Adrenal gland (tissue), 12 donors: Measurements from ENCODE around the gene TACR1. TPM values are rescaled to one million over a fixed set of nuclear protein-coding genes. Genes with fewer than 3 reads are reported as not detected.

Source experiments
- DNase-seq, 7 donors: peaks; one replicate each; pipeline ENCODE4 v3.0.0-alpha.2; 2019 to 2020
- H3K27ac ChIP-seq, 5 donors: fragments of 200-600 bp; sonication (generic) in 4 of 5; 1 replicate in 3 of 5; 2 replicates in 2 of 5; pipeline versions ENCODE4 v1.5.1 to v1.8.0; 2016 to 2020; ENCODE audit warnings: mild to moderate bottlenecking in 1 of 5
- H3K27me3 ChIP-seq: fragments of 200-600 bp; 2 replicates; pipeline ENCODE4 v1.8.0; 2021
- H3K36me3 ChIP-seq, 2 donors: fragments of 200-600 bp; replicated peaks in 1 of 2; 1 replicate in 1 of 2; 2 replicates in 1 of 2; pipeline versions ENCODE4 v1.5.1 to v1.8.0; 2018 to 2022
- H3K4me1 ChIP-seq, 2 donors: fragments of 200-600 bp; replicated peaks in 1 of 2; 1 replicate in 1 of 2; 2 replicates in 1 of 2; pipeline versions ENCODE4 v1.5.1 to v1.8.0; 2018 to 2021
- H3K4me3 ChIP-seq, 4 donors: fragments of 200-600 bp; sonication (generic) in 3 of 4; one replicate each; pipeline ENCODE4 v1.5.1; 2016 to 2018
- H3K9me3 ChIP-seq, 3 donors: fragments of 200-600 bp; sonication (generic) in 1 of 3; replicated peaks in 1 of 3; 1 replicate in 2 of 3; 2 replicates in 1 of 3; pipeline versions ENCODE4 v1.5.1 to v1.8.0; 2016 to 2021
- POLR2A ChIP-seq, 2 donors: fragments of 450-650 bp; IDR thresholded peaks; one replicate each; pipeline ENCODE4 v1.6.1; 2017; ENCODE audit warnings: antibody characterized with exemption in 2 of 2, mild to moderate bottlenecking in 2 of 2, moderate library complexity in 1 of 2
- WGBS, 4 donors: extraction: QIAGEN DNeasy Blood & Tissue Kit in 2 of 4; methylation state at CpG; one replicate each; pipeline versions ENCODE4 v1.1.5 to v1.1.7; 2013 to 2017; 5-methylcytosine and 5-hydroxymethylcytosine counted together
- intact Hi-C, 2 donors: fragments of 100-400 bp; cut with DNase I; formaldehyde crosslinking; loops; one replicate each; pipeline versions ENCODE4 v1.14.1 to v1.15.0; 2022 to 2023
- polyA plus RNA-seq, 3 donors: library from polyadenylated mRNA; stranded (reverse); fragments of 200-250 nt in 2 of 3; fragments of 350-450 nt in 1 of 3; fragmentation: Illumina TruSeq in 1 of 3; extraction: RNeasy Lipid Tissue Mini Kit (QIAGEN cat#74804) in 1 of 3; gene quantifications; one replicate each; pipeline ENCODE4 v1.2.3, GENCODE V29; 2013 to 2014
- total RNA-seq, 9 donors: library from RNA; depleted of rRNA in 4 of 9; stranded (reverse); fragments of >200 nt in 4 of 9; fragments of 120-200 nt in 1 of 9; fragmentation: NEBNext Ultra II Directional in 1 of 9; extraction: Animal tissue kit (Norgen Biotek cat#: 25700) in 1 of 9; gene quantifications; one replicate each; pipeline versions ENCODE4 v1.1.0 to v1.2.4, GENCODE V29; 2013 to 2023
- TF ChIP-seq, protein P1 (sequence below), 6 experiments: fragments of 450-650 bp in 4 of 6; fragments of 200-600 bp in 2 of 6; sonication (generic) in 1 of 6; IDR thresholded peaks; 1 replicate in 5 of 6; 2 replicates in 1 of 6; pipeline versions ENCODE4 v1.5.1 to v1.8.0; 2016 to 2021; ENCODE audit warnings: antibody characterized with exemption in 6 of 6, mild to moderate bottlenecking in 2 of 6, moderate library complexity in 1 of 6
- donor health status: healthy with polysubstance abuse.
- donor health status: Bipolar disorder and iron deficiency.
- donor health status: DM: yes; HTN: yes; CAD: no.
- donor health status: DM: no; HTN: no; CAD: no.
- donor health status: DM: no; HTN: no; CAD: no.
- donor health status: DM: yes; HTN: yes; CAD: no.

Gene TACR1
- total and polyA plus RNA-seq, 12 donors, result 0.15 to 1.9 (median 0.41) TPM; not detected in 1

DNA sequence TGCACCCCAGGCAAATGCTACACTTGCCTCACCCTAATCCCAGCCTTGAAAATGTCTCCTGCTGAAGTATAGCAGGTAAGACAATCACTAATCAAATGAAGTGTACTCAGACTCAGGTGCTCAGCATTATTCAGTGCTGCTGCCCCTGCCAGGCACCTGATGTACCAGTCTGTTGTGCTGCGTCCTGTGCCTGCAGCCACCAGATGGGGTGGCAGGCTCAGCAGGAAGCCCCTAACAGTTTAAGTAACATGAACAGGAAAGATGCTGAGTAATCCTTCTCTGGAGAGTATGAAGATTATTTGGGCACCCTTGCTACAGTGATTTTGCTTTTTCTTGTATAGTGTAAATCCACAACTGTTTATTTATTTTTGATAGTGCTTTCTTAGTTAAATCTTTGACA is 69.1 kb downstream of the TACR1 start:
- Histone ChIP-seq H3K4me1 (peaks cover 0 to 6% of the 10 kb centered on the region in 2 donors), H3K4me3 (no peak overlapping the region), H3K27ac (no peak overlapping the region), H3K36me3 (no peaks in the 10 kb centered on the region), H3K9me3 (no peaks in the 10 kb centered on the region), H3K27me3 (no peaks in the 10 kb centered on the region)
- no peak for DNase-seq
- TF ChIP-seq POLR2A (IDR thresholded peaks at IDR 0.05), result no peak
- TF ChIP-seq, protein P1, sequence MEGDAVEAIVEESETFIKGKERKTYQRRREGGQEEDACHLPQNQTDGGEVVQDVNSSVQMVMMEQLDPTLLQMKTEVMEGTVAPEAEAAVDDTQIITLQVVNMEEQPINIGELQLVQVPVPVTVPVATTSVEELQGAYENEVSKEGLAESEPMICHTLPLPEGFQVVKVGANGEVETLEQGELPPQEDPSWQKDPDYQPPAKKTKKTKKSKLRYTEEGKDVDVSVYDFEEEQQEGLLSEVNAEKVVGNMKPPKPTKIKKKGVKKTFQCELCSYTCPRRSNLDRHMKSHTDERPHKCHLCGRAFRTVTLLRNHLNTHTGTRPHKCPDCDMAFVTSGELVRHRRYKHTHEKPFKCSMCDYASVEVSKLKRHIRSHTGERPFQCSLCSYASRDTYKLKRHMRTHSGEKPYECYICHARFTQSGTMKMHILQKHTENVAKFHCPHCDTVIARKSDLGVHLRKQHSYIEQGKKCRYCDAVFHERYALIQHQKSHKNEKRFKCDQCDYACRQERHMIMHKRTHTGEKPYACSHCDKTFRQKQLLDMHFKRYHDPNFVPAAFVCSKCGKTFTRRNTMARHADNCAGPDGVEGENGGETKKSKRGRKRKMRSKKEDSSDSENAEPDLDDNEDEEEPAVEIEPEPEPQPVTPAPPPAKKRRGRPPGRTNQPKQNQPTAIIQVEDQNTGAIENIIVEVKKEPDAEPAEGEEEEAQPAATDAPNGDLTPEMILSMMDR (IDR thresholded peaks at IDR 0.05), result peak in 2 of 6 experiments; percentile 12 to 14
- 41 to 63% (median 54%) methylated on average over 1 of the region's 1 CpG for WGBS, 4 donors
- intact Hi-C loops, result no loop called here

DNA sequence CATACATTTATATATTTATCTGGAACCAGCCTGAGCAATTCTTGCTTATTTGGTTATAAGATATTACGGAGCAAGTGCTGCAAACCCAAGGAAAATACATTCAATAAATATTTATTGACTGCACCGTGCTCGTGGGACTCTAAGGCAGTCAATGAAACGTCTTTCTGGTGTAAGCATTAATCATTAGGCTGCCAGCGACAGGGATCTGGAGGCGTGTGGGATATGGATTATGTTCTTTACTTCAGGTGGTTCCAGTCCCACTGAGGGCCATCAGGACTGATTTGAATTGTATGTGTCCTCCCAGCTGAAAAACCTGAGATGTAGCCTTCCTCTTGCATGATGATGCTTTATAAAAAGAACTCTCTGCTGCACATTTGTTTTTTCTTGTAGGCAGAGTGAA is 75.4 kb downstream of the TACR1 start:
- TF ChIP-seq POLR2A (IDR thresholded peaks at IDR 0.05), result no peak
- TF ChIP-seq, protein P1 (IDR thresholded peaks at IDR 0.05), result no peak
- 80 to 88% (median 82%) methylated on average over 6 of the region's 6 CpGs for WGBS, 4 donors
- no peak overlapping the region for H3K27ac ChIP-seq

DNA sequence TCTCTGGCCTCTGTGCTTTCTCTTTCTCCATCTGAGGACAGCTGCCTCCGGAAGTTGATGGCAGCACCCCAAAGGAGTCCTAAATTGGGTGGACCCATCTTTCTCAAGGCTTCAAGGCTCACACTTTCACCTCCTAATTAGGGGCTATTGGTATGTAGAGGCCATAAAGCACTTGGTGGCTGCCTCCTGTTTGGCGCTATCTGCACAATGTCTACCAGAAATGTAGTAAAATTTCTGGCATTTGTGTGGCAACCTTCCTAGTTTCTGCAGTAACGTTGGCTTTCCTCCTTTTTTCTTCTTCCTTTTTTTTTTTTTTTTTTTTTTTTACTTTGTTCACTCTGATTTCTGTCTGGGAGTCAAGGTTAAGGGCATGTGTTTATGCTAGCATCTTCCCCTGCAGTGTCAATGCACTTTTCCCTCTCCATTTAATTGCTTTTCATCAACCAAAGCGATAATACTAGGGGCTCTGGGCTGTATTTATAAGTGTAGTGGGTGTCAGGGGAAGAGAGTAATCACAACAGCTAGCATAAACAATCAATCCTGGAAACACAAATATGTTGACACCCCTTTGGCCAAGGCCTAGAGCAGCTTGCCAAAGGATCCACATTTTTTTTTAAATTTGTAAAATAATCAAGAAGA is 86.0 kb downstream of the TACR1 start:
- Histone ChIP-seq H3K27me3 (no peaks in the 10 kb centered on the region), H3K27ac (no peak overlapping the region), H3K36me3 (no peaks in the 10 kb centered on the region), H3K4me1 (no peaks in the 10 kb centered on the region), H3K9me3 (no peaks in the 10 kb centered on the region), H3K4me3 (no peak overlapping the region)
- no peak for DNase-seq
- TF ChIP-seq POLR2A (IDR thresholded peaks at IDR 0.05), result no peak
- TF ChIP-seq, protein P1 (IDR thresholded peaks at IDR 0.05), result no peak
- 71 to 75% (median 73%) methylated on average over 4 of the region's 4 CpGs for WGBS, 4 donors
- intact Hi-C loops, result loop anchor here in 1 of 2 donors (5.0 kb wide), 1 partner anchor 364 kb away; no protein-coding TSS in a partner anchor

More for the DNA sequence above, 75.4 kb downstream of the TACR1 start:
- Histone ChIP-seq H3K36me3 (no peaks in the 10 kb centered on the region), H3K4me3 (no peak overlapping the region), H3K4me1 (no peaks in the 10 kb centered on the region), H3K9me3 (no peaks in the 10 kb centered on the region), H3K27me3 (no peaks in the 10 kb centered on the region)
- DNase-seq, result no peak
- intact Hi-C loops, result no loop called here

DNA sequence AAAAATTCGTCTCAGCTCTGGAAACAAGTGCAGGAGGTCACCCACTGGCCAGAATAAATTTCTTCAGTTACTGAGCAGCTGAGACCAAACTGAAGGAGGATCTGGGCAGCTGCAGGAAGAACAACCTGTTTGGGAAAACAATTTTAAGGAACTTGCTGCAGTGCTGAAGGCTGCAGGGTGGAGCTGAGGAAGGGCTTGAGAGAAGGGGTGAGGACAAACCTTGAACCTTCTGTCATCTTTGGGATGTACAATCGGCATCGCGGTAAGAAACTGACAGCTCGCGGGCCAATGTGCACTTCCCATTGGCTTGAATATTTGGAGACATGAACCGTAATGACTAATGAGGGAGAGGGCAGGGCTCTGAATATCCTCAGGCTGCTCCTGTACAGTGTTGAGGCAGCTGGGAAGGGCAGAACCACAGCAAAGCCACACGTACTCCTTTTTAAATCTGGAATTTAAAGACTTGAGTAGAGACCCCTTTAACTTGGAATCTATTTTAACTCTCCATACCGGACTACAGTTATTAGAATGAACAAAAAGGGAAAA is 90.3 kb downstream of the TACR1 start:
- no peak overlapping the region for H3K27ac ChIP-seq
- no peaks in the 10 kb centered on the region for H3K27me3 ChIP-seq
- peaks cover 0 to 6% (median 0%) of the 10 kb centered on the region in 3 donors for H3K9me3 ChIP-seq
- no peak for DNase-seq
- no peak overlapping the region for H3K4me3 ChIP-seq
- no peaks in the 10 kb centered on the region for H3K4me1 ChIP-seq
- no peaks in the 10 kb centered on the region for H3K36me3 ChIP-seq
- 52 to 59% (median 55%) methylated on average over 9 of the region's 9 CpGs for WGBS, 4 donors
- TF ChIP-seq, protein P1 (IDR thresholded peaks at IDR 0.05), result no peak
- TF ChIP-seq POLR2A (IDR thresholded peaks at IDR 0.05), result no peak
- intact Hi-C loops, result no loop called here
